GM19238 (cell line): ENCODE results near the gene RNASE9.
"Not testable (repeated sequence)": the region's sequence is repeated elsewhere in the genome, so short reads cannot be mapped to it uniquely, and the experiment has no call there.

Source experiments
- DNase-seq: peaks from one replicate; pipeline ENCODE4 v3.0.0; 2011; ENCODE audit warnings: low spot score; ENCODE audit not compliant: insufficient read length

The RNASE9 gene

DNA sequence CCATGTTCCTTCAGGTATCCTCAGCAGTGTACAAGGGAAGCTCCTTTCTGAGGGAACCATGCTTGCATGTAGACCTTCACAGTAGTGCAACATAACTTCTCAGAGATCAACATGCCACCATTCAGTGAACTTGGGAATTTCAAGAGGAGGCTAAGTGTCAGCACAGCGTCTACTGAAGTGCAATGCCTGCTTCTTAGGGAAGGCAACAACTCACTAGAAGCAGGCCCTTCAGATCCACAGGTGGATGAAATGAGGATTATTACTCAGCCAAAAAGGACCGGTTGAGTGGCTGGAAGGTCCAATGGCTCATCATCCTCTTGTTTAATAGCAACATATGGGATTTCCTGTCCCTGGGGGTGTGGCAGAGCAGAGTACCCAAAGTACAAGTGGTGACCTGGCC, 36.8 kb downstream of the RNASE9 start:
- no peak for DNase-seq

GRCh38 chr14:20522332-20522731, 38.5 kb downstream of the RNASE9 start:
- no peak for DNase-seq

GRCh38 chr14:20516921-20517320, 43.9 kb downstream of the RNASE9 start:
- DNase-seq = no peak

DNA sequence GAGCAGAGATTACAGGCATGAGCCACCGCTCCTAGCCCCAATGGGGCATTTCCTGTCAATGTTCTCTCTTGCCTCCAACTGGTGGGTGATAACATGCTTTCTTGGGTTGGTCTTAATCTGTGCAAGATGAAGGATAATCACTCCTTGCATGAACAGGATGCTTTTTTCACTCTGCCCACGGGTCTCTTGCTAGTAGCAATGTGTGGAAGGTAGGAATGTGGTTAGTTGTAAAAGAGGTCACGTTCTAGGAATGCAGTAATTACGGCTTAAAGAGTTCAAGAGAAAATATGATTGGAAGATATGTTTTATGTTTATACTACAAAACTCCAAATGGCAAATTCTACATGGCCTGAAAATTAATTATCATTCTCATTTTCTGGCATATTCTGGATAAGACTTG, 45.0 kb downstream of the RNASE9 start:
- DNase-seq = no peak

DNA sequence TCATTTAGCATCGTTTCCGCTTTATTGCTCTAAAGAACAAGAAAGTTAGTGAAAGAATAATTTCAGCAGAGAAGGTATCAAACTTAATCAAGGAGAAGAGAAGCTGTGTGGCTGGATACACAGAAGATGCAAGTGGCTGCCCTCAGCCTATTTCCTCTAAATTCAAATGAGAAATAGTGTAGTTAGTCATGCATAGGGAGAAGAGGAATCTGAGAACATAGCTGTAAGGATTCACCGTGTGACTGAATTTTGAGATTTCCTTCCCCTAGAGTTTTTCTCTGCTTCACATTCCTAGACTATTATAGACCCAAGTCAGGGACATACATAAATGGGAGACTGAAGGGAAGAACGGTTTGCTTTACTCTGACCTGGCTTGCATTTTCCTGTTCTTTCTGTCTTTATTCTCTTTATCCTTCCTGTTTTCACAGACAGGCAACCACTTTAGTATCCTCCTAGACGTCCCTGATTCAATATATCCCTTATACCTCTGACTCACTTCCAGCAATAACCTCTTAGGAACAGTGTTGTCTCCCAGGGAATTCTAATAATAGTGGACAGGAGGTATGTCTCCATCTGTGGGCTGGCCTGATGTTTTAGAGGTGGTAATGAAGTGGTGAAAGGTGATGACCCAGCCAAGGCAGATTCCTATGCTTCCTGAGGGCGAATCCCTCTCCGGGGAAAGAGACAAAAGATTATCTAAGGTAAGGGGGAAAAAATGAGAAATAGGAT, 48.5 kb downstream of the RNASE9 start:
- no peak for DNase-seq

- no peak for DNase-seq
Observed at GRCh38 chr14:20508367-20508766, 52.5 kb downstream of the RNASE9 start.

DNA sequence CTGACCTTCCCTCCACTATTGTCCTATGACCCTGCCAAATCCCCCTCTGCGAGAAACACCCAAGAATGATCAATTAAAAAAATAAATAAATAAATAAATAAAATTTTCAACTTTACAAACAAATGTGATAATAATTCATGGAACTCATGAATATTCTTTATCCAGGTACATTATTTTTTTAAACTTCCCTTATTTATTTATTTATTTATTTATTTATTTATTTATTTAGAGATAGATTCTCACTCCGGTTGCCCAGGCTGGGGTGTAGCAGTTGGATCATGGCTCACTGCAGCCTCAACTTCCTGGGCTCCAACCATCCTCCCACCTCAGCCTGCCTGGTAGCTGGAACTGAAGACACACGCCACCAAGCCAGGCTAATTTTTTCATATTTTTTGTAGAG, 53.3 kb downstream of the RNASE9 start:
- not testable (repeated sequence) for DNase-seq

GRCh38 chr14:20506752-20507151, 54.1 kb downstream of the RNASE9 start:
- DNase-seq = not testable (repeated sequence)

DNA sequence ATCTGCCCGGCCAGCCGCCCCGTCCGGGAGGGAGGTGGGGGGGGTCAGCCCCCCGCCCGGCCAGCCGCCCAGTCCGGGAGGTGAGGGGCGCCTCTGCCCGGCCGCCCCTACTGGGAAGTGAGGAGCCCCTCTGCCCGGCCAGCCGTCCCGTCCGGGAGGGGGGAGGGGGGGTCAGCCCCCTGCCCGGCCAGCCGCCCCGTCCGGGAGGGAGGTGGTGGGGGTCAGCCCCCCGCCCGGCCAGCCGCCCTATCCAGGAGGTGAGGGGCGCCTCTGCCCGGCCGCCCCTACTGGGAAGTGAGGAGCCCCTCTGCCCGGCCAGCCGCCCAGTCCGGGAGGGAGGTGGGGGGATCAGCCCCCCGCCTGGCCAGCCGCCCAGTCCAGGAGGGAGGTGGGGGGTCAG, 54.6 kb downstream of the RNASE9 start:
- DNase-seq = not testable (repeated sequence)
